Measurements from ENCODE around the gene GPR39.
"Not testable (repeated sequence)": the region's sequence is repeated elsewhere in the genome, so short reads cannot be mapped to it uniquely, and the experiment has no call there.

The GPR39 gene

DNA sequence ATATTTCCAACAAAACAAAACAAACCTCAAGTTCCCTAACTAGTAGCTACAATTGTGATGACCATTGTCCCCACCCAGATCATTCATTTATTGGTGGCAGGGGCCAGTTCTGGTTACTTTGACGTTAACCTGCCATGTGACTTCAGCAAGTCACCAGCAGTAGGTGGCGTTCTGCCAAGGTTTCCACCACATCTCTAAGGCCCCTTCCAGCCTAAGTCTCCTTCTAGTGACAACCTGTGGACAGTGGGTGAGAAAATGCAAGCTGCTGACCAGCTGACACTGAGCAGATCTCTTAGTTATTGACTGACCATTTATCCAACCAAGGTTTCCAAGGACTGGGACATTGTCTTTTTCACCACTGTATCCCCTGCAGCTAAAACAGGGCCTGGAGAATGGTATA, 98.4 kb downstream of the GPR39 start:
- H3K9me3 ChIP-seq (ENCODE audit: low read length): no peaks in the 10 kb centered on the region
- H3K4me1 ChIP-seq (ENCODE audit: insufficient read depth, low read length): no peaks in the 10 kb centered on the region
- H3K27me3 ChIP-seq (ENCODE audit: control insufficient read depth in 1 of 2, insufficient read depth in 2 of 2, low read length in 2 of 2): no peaks in the 10 kb centered on the region
- no peak overlapping the region for H3K4me3 ChIP-seq (ENCODE audit: low read depth in 1 of 2, low read length in 2 of 2)
- no peaks in the 10 kb centered on the region for H3K36me3 ChIP-seq (ENCODE audit: insufficient read depth, low read length)
- H3K27ac ChIP-seq (ENCODE audit: low read depth, low read length): no peak overlapping the region
- no peak overlapping the region for H3K9ac ChIP-seq (ENCODE audit: low read length)

DNA sequence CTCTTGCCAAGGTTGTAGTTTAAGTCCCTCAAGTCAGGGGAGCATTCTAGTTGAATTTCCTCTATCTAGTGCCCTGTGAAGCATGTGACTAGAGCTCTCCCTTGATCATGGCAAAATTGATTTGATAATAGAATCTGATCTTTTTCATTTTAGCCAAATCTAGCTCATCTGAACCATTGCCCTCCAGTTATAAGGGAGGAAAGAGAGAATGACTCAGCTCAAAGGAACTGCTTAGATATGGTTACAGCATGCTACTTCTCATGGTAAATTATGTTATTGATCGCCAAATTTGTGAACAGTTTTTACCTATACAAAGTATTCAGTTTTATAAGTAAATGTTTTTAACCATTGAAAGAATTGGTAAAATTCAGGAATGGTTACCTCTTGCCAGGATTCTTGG, 100.8 kb downstream of the GPR39 start:
- Histone ChIP-seq H3K36me3 (ENCODE audit: insufficient read depth, low read length) (no peaks in the 10 kb centered on the region), H3K9ac (ENCODE audit: low read length) (no peak overlapping the region), H3K27me3 (ENCODE audit: control insufficient read depth in 1 of 2, insufficient read depth in 2 of 2, low read length in 2 of 2) (no peaks in the 10 kb centered on the region), H3K27ac (ENCODE audit: low read depth, low read length) (no peak overlapping the region), H3K9me3 (ENCODE audit: low read length) (no peaks in the 10 kb centered on the region), H3K4me3 (ENCODE audit: low read depth in 1 of 2, low read length in 2 of 2) (no peak overlapping the region), H3K4me1 (ENCODE audit: insufficient read depth, low read length) (no peaks in the 10 kb centered on the region)

DNA sequence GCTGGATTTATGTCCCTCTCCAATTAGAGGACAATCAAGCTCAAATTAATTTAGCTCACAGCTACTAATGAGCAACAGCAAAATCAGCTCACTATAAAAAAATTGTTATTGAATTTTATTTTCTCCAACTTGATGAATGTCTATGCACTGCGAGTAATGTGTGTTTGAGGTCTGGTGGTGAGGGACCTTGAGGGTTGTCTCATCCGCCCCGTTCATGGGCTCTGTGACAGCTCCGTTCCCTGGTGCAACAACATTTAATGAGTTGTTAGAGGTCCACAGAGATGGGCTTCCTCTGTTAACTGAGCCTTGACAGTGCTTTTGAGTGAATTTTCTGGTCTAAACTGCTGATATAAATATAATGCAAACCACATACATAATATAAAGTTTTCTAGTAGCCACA, 101.7 kb downstream of the GPR39 start:
- Histone ChIP-seq H3K9ac (ENCODE audit: low read length) (no peak overlapping the region), H3K36me3 (ENCODE audit: insufficient read depth, low read length) (no peaks in the 10 kb centered on the region), H3K27me3 (ENCODE audit: control insufficient read depth in 1 of 2, insufficient read depth in 2 of 2, low read length in 2 of 2) (no peaks in the 10 kb centered on the region), H3K4me1 (ENCODE audit: insufficient read depth, low read length) (no peaks in the 10 kb centered on the region), H3K27ac (ENCODE audit: low read depth, low read length) (no peak overlapping the region), H3K4me3 (ENCODE audit: low read depth in 1 of 2, low read length in 2 of 2) (no peak overlapping the region), H3K9me3 (ENCODE audit: low read length) (no peaks in the 10 kb centered on the region)

GRCh38 chr2:132519566-132519965, 103.0 kb downstream of the GPR39 start:
- Histone ChIP-seq H3K27me3 (ENCODE audit: control insufficient read depth in 1 of 2, insufficient read depth in 2 of 2, low read length in 2 of 2) (no peaks in the 10 kb centered on the region), H3K9me3 (ENCODE audit: low read length) (no peaks in the 10 kb centered on the region), H3K9ac (ENCODE audit: low read length) (no peak overlapping the region)

DNA sequence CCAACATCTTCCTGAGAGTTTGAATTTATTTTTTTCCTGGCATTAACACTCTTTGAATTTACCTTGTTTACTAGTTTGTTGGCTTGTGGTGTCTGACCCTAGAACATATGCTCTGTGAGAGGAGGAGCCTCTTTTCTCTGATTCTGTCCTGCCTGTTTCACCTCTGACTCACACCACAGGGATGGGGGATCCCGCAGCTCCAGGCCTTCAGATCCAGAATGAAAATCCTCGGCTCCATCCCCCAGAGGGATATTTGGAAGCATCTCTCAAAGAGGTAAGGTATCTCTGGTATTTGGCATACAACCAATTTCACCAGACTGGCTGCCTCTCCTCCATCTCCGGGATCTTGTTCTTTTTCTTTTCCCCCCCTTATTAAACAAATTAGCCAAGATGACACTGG, 104.7 kb downstream of the GPR39 start:
- Histone ChIP-seq H3K4me1 (ENCODE audit: insufficient read depth, low read length) (no peaks in the 10 kb centered on the region), H3K4me3 (ENCODE audit: low read depth in 1 of 2, low read length in 2 of 2) (no peak overlapping the region), H3K9ac (ENCODE audit: low read length) (no peak overlapping the region), H3K27ac (ENCODE audit: low read depth, low read length) (no peak overlapping the region), H3K36me3 (ENCODE audit: insufficient read depth, low read length) (no peaks in the 10 kb centered on the region), H3K9me3 (ENCODE audit: low read length) (no peaks in the 10 kb centered on the region), H3K27me3 (ENCODE audit: control insufficient read depth in 1 of 2, insufficient read depth in 2 of 2, low read length in 2 of 2) (no peaks in the 10 kb centered on the region)

More at GRCh38 chr2:132519566-132519965, 103.0 kb downstream of the GPR39 start:
- Histone ChIP-seq H3K4me1 (ENCODE audit: insufficient read depth, low read length) (no peaks in the 10 kb centered on the region), H3K27ac (ENCODE audit: low read depth, low read length) (no peak overlapping the region), H3K4me3 (ENCODE audit: low read depth in 1 of 2, low read length in 2 of 2) (no peak overlapping the region), H3K36me3 (ENCODE audit: insufficient read depth, low read length) (no peaks in the 10 kb centered on the region)

- no peaks in the 10 kb centered on the region for H3K4me1 ChIP-seq (ENCODE audit: insufficient read depth, low read length)
- no peaks in the 10 kb centered on the region for H3K27me3 ChIP-seq (ENCODE audit: control insufficient read depth in 1 of 2, insufficient read depth in 2 of 2, low read length in 2 of 2)
- H3K36me3 ChIP-seq (ENCODE audit: insufficient read depth, low read length): no peaks in the 10 kb centered on the region
- H3K27ac ChIP-seq (ENCODE audit: low read depth, low read length): no peak overlapping the region
- H3K4me3 ChIP-seq (ENCODE audit: low read depth in 1 of 2, low read length in 2 of 2): no peak overlapping the region
- H3K9me3 ChIP-seq (ENCODE audit: low read length): no peaks in the 10 kb centered on the region
- H3K9ac ChIP-seq (ENCODE audit: low read length): no peak overlapping the region
Observed at GRCh38 chr2:132522901-132523300, 106.3 kb downstream of the GPR39 start.

DNA sequence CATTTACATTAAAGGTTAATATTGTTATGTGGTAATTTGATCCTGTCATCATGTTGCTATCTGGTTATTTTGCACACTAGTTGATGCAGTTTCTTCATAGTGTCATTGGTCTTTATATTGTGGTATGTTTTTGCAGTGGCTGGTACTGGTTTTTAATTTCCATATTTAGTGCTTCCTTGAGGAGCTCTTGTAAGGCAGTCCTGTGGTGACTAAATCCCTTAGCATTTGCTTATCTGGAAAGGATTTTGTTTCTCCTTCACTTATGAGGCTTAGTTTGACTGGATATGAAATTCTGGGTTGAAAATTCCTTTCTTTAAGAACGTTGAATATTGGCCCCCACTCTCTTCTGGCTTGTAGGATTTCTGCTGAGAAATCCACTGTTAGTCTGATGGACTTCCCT, 120.5 kb downstream of the GPR39 start:
- not testable (repeated sequence) for H3K4me3 ChIP-seq (ENCODE audit: low read depth in 1 of 2, low read length in 2 of 2); H3K9me3 ChIP-seq (ENCODE audit: low read length); H3K4me1 ChIP-seq (ENCODE audit: insufficient read depth, low read length); H3K27me3 ChIP-seq (ENCODE audit: control insufficient read depth in 1 of 2, insufficient read depth in 2 of 2, low read length in 2 of 2); H3K36me3 ChIP-seq (ENCODE audit: insufficient read depth, low read length); H3K9ac ChIP-seq (ENCODE audit: low read length); H3K27ac ChIP-seq (ENCODE audit: low read depth, low read length)

DNA sequence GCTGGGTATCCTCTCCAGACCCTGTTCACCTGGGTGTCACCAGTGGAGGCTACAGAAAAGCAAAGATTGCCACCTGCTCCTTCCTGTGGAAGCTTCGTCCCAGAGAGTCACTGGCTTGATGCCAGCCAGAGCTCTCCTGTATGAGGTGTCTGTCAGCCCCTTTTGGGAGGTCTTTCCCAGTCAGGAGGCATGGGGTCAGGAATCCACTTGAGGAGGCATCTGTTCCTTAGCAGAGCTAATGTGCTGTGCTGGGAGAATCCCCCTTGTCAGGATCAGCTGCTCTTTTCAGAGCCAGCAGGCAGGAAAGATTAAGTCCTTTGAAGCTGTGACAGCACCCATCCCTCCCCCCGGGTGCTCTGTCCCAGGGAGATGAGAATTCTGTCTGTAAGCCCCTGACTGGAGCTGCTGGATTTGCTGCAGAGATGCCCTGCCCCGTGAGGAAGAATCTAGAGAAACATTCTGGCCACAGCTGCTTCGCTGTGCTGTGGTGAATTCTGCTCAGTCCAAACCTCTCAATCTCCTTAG, 121.8 kb downstream of the GPR39 start:
- no peak overlapping the region for H3K4me3 ChIP-seq (ENCODE audit: low read depth in 1 of 2, low read length in 2 of 2)
- no peaks in the 10 kb centered on the region for H3K36me3 ChIP-seq (ENCODE audit: insufficient read depth, low read length)
- H3K27me3 ChIP-seq (ENCODE audit: control insufficient read depth in 1 of 2, insufficient read depth in 2 of 2, low read length in 2 of 2): no peaks in the 10 kb centered on the region
- H3K9ac ChIP-seq (ENCODE audit: low read length): no peak overlapping the region
- no peaks in the 10 kb centered on the region for H3K4me1 ChIP-seq (ENCODE audit: insufficient read depth, low read length)
- H3K27ac ChIP-seq (ENCODE audit: low read depth, low read length): no peak overlapping the region
- H3K9me3 ChIP-seq (ENCODE audit: low read length): no peaks in the 10 kb centered on the region

- Histone ChIP-seq H3K4me1 (ENCODE audit: insufficient read depth, low read length) (no peaks in the 10 kb centered on the region), H3K9me3 (ENCODE audit: low read length) (no peaks in the 10 kb centered on the region), H3K27me3 (ENCODE audit: control insufficient read depth in 1 of 2, insufficient read depth in 2 of 2, low read length in 2 of 2) (no peaks in the 10 kb centered on the region), H3K9ac (ENCODE audit: low read length) (no peak overlapping the region), H3K4me3 (ENCODE audit: low read depth in 1 of 2, low read length in 2 of 2) (no peak overlapping the region), H3K27ac (ENCODE audit: low read depth, low read length) (no peak overlapping the region), H3K36me3 (ENCODE audit: insufficient read depth, low read length) (no peaks in the 10 kb centered on the region)
Observed at GRCh38 chr2:132540166-132540565, 123.6 kb downstream of the GPR39 start.

GRCh38 chr2:132542953-132543569, 126.5 kb downstream of the GPR39 start:
- H3K27ac ChIP-seq (ENCODE audit: low read depth, low read length): no peak overlapping the region
- no peaks in the 10 kb centered on the region for H3K4me1 ChIP-seq (ENCODE audit: insufficient read depth, low read length)
- H3K4me3 ChIP-seq (ENCODE audit: low read depth in 1 of 2, low read length in 2 of 2): no peak overlapping the region
- H3K9me3 ChIP-seq (ENCODE audit: low read length): no peaks in the 10 kb centered on the region
- H3K27me3 ChIP-seq (ENCODE audit: control insufficient read depth in 1 of 2, insufficient read depth in 2 of 2, low read length in 2 of 2): no peaks in the 10 kb centered on the region
- no peaks in the 10 kb centered on the region for H3K36me3 ChIP-seq (ENCODE audit: insufficient read depth, low read length)
- no peak overlapping the region for H3K9ac ChIP-seq (ENCODE audit: low read length)

GRCh38 chr2:132544006-132544630, 127.5 kb downstream of the GPR39 start:
- Histone ChIP-seq H3K27ac (ENCODE audit: low read depth, low read length) (no peak overlapping the region), H3K36me3 (ENCODE audit: insufficient read depth, low read length) (no peaks in the 10 kb centered on the region), H3K4me1 (ENCODE audit: insufficient read depth, low read length) (no peaks in the 10 kb centered on the region)

More at GRCh38 chr2:132544006-132544630, 127.5 kb downstream of the GPR39 start:
- no peak overlapping the region for H3K9ac ChIP-seq (ENCODE audit: low read length)
- no peaks in the 10 kb centered on the region for H3K9me3 ChIP-seq (ENCODE audit: low read length)
- H3K27me3 ChIP-seq (ENCODE audit: control insufficient read depth in 1 of 2, insufficient read depth in 2 of 2, low read length in 2 of 2): no peaks in the 10 kb centered on the region
- no peak overlapping the region for H3K4me3 ChIP-seq (ENCODE audit: low read depth in 1 of 2, low read length in 2 of 2)

All from muscle layer of colon (tissue), 2 donors.